B cell (primary cell): ENCODE results near the gene SEC23B. TPM values are rescaled to one million over a fixed set of nuclear protein-coding genes. Genes with fewer than 3 reads are reported as not detected.

Source experiments
- ATAC-seq: fragments of 200-7000 bp; cut with Tn5 transposase; one replicate; pipeline ENCODE4 v1.10.0; 2021; ENCODE audit warnings: low read depth, mild to moderate bottlenecking, moderate number of reproducible peaks, moderate library complexity
- CTCF ChIA-PET: fragments of 350-600 bp; sonication (Branson Sonifier 250); formaldehyde crosslinking; loops from one replicate; lab custom pipeline; 2021; ENCODE audit warnings: antibody characterized with exemption, inconsistent platforms; lab: Charles Lee
- POLR2A ChIA-PET: fragments of 350-600 bp; sonication (Branson Sonifier 250); formaldehyde crosslinking; loops from one replicate; lab custom pipeline; 2021; ENCODE audit warnings: antibody characterized with exemption; lab: Charles Lee
- DNase-seq: peaks from one replicate; pipeline ENCODE4 v3.0.0; 2013
- H2AFZ ChIP-seq: 2 replicates; pipeline ENCODE4 v1.6.1; 2012; ENCODE audit warnings: mild to moderate bottlenecking, low read depth, low read length; ENCODE audit not compliant: insufficient read depth, poor library complexity, severe bottlenecking
- H3K27ac ChIP-seq, 2 donors: 1 replicate in 1 of 2; 2 replicates in 1 of 2; pipeline ENCODE4 v1.5.1; 2012 to 2013; ENCODE audit warnings: low read length in 2 of 2, mild to moderate bottlenecking in 2 of 2, moderate library complexity in 1 of 2
- H3K27me3 ChIP-seq, 4 experiments: fragments of 200-600 bp in 1 of 4; sonication (generic) in 1 of 4; replicated peaks in 1 of 4; 1 replicate in 2 of 4; 2 replicates in 2 of 4; pipeline versions ENCODE4 v1.6.1 to v1.7.0; 2013 to 2016; ENCODE audit warnings: low read length in 3 of 4, mild to moderate bottlenecking in 2 of 4, mixed read lengths in 1 of 4, moderate library complexity in 1 of 4; ENCODE audit not compliant: insufficient read depth in 4 of 4, control insufficient read depth in 3 of 4; ENCODE audit errors: control extremely low read depth in 1 of 4
- H3K36me3 ChIP-seq, 2 experiments: replicated peaks in 1 of 2; 1 replicate in 1 of 2; 2 replicates in 1 of 2; pipeline versions ENCODE4 v1.6.1 to v1.7.1; 2013; ENCODE audit warnings: low read length in 1 of 2; ENCODE audit not compliant: insufficient read depth in 2 of 2, control insufficient read depth in 1 of 2; ENCODE audit errors: control extremely low read depth in 1 of 2, extremely low read depth in 1 of 2
- H3K4me1 ChIP-seq, 2 donors: fragments of 200-600 bp in 1 of 2; sonication (generic) in 1 of 2; 1 replicate in 1 of 2; 2 replicates in 1 of 2; pipeline versions ENCODE4 v1.5.1 to v1.6.1; 2013 to 2017; ENCODE audit warnings: low read length in 2 of 2; ENCODE audit not compliant: control insufficient read depth in 2 of 2, insufficient read depth in 2 of 2
- H3K4me2 ChIP-seq: replicated peaks from 2 replicates; pipeline ENCODE3; 2012; ENCODE audit warnings: mild to moderate bottlenecking, low read depth, low read length; ENCODE audit not compliant: poor library complexity, severe bottlenecking
- H3K4me3 ChIP-seq, 5 experiments: fragments of 200-600 bp in 1 of 5; sonication (generic) in 1 of 5; 1 replicate in 3 of 5; 2 replicates in 2 of 5; pipeline versions ENCODE4 v1.5.1 to v1.7.0; 2011 to 2016; ENCODE audit warnings: low read length in 4 of 5, mild to moderate bottlenecking in 4 of 5, low read depth in 2 of 5, control low read depth in 1 of 5, moderate library complexity in 1 of 5; ENCODE audit not compliant: insufficient read depth in 1 of 5; ENCODE audit errors: control extremely low read depth in 1 of 5, extremely low read depth in 1 of 5
- H3K79me2 ChIP-seq: fragments of 200-600 bp; sonication (generic); one replicate; pipeline ENCODE4 v1.6.0; 2016; ENCODE audit warnings: low read length; ENCODE audit not compliant: control insufficient read depth, insufficient read depth
- H3K9ac ChIP-seq: fragments of 200-600 bp; sonication (generic); 2 replicates; pipeline ENCODE4 v1.6.1; 2017; ENCODE audit warnings: mild to moderate bottlenecking, low read length, moderate library complexity
- H3K9me3 ChIP-seq, 3 donors: one replicate each; pipeline versions ENCODE4 v1.6.1 to v1.7.1; 2013; ENCODE audit warnings: low read length in 2 of 3; ENCODE audit not compliant: control insufficient read depth in 2 of 3, insufficient read depth in 1 of 3; ENCODE audit errors: control extremely low read depth in 1 of 3
- H4K20me1 ChIP-seq: 2 replicates; pipeline ENCODE4 v1.6.0; 2012; ENCODE audit warnings: mild to moderate bottlenecking, low read length; ENCODE audit not compliant: insufficient read depth, control insufficient read depth, poor library complexity, severe bottlenecking
- H3K27ac Mint-ChIP-seq: one replicate; pipeline ENCODE4 v1.8.0; 2021; ENCODE audit warnings: mixed read lengths
- H3K27me3 Mint-ChIP-seq: one replicate; pipeline ENCODE4 v1.8.0; 2021; ENCODE audit warnings: mixed read lengths
- H3K4me1 Mint-ChIP-seq: one replicate; pipeline ENCODE4 v1.8.0; 2021; ENCODE audit warnings: mixed read lengths
- H3K4me3 Mint-ChIP-seq: one replicate; pipeline ENCODE4 v1.8.0; 2021; ENCODE audit warnings: mixed read lengths
- H3K9me3 Mint-ChIP-seq: one replicate; pipeline ENCODE4 v1.8.0; 2022; ENCODE audit warnings: mixed read lengths; ENCODE audit not compliant: insufficient read depth
- CTCF ChIP-seq: fragments of 200-600 bp; IDR thresholded peaks from one replicate; pipeline ENCODE4 v1.8.0; 2022; ENCODE audit warnings: antibody characterized with exemption, mild to moderate bottlenecking
- EZH2 ChIP-seq: IDR thresholded peaks from 2 replicates; pipeline ENCODE4 v1.6.1; 2012; ENCODE audit warnings: borderline replicate concordance, low read depth, mild to moderate bottlenecking, moderate library complexity, low read length; ENCODE audit not compliant: insufficient read depth, poor library complexity, severe bottlenecking
- WGBS: methylation state at CpG from one replicate; pipeline ENCODE4 v1.1.5; 2013; ENCODE audit warnings: missing lambda C conversion rate; ENCODE audit not compliant: insufficient coverage; 5-methylcytosine and 5-hydroxymethylcytosine counted together
- intact Hi-C: fragments of 100-400 bp; cut with micrococcal nuclease; formaldehyde crosslinking; loops from one replicate; pipeline ENCODE4 v1.10.0; 2022
- polyA plus RNA-seq: library from polyadenylated mRNA; depleted of rRNA; stranded (reverse); fragments of >200 nt; gene quantifications from 2 replicates; pipeline ENCODE4 v1.2.3, GENCODE V29; 2012
- total RNA-seq, 2 donors: library from RNA; stranded (reverse); fragments of 120-200 nt in 1 of 2; gene quantifications; 1 replicate in 1 of 2; 2 replicates in 1 of 2; pipeline versions ENCODE4 v1.2.3 to v1.2.4, GENCODE V29; 2013 to 2022

The SEC23B gene
- total and polyA plus RNA-seq, 2 donors (not counting 1 experiment from before 2014, with no cell fraction given): 19.5 to 39.4 TPM

DNA sequence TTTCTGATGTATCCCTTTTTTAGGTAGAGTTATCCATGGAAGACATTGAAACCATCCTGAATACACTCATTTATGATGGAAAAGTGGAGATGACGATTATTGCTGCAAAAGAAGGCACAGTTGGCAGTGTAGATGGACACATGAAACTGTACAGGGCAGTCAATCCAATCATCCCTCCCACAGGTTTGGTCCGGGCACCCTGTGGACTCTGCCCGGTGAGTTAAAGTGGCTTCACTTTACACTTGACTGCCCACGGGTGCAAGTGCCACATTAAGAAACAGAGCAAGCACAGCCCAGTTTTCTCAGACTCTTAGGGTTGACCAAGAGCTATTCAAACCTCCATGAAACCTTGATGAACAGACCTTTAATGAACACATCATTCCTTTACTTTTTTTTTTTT is 26.1 kb upstream of the SEC23B start:
- Histone ChIP-seq H3K4me2 (no peak overlapping the region), H2AFZ (no peak overlapping the region), H3K4me3 (no peak overlapping the region), H3K27ac (no peak overlapping the region), H3K4me1 (no peaks in the 10 kb centered on the region), H3K9me3 (no peaks in the 10 kb centered on the region), H3K79me2 (no peaks in the 10 kb centered on the region), H4K20me1 (no peaks in the 10 kb centered on the region), H3K27me3 (no peaks in the 10 kb centered on the region), H3K9ac (no peak overlapping the region), H3K36me3 (peaks cover 7 to 22% of the 10 kb centered on the region in 2 experiments)
- POLR2A ChIA-PET: no interaction called here
- intact Hi-C loops: no loop called here
- CTCF ChIA-PET: no interaction called here
- ATAC-seq (no peak), DNase-seq (no peak)
- Mint-ChIP-seq H3K27me3 (no peaks in the 10 kb centered on the region), H3K27ac (no peak overlapping the region), H3K4me1 (no peaks in the 10 kb centered on the region), H3K4me3 (no peak overlapping the region), H3K9me3 (no peaks in the 10 kb centered on the region)
- TF ChIP-seq CTCF (no peak), EZH2 (no peak)
- WGBS: 100% methylated on average over 3 of the region's 4 CpGs

GRCh38 chr20:18488301-18488700 is 19.4 kb upstream of the SEC23B start:
- Histone ChIP-seq H3K36me3 (peaks cover 3 to 38% of the 10 kb centered on the region in 2 experiments), H4K20me1 (no peaks in the 10 kb centered on the region), H3K79me2 (no peaks in the 10 kb centered on the region), H3K9ac (no peak overlapping the region), H3K4me2 (no peak overlapping the region), H3K27ac (no peak overlapping the region), H3K9me3 (no peaks in the 10 kb centered on the region), H3K4me1 (no peaks in the 10 kb centered on the region), H3K27me3 (no peaks in the 10 kb centered on the region), H2AFZ (no peak overlapping the region), H3K4me3 (no peak overlapping the region)
- ATAC-seq (no peak), DNase-seq (no peak)
- CTCF ChIA-PET: interaction anchor here (0.7 kb wide), 1 partner anchor 26 kb away, joined by 4 read pairs; no protein-coding TSS in a partner anchor
- no peaks in the 10 kb centered on the region for H3K27me3 Mint-ChIP-seq
- H3K4me1 Mint-ChIP-seq: no peaks in the 10 kb centered on the region
- POLR2A ChIA-PET: no interaction called here
- no peaks in the 10 kb centered on the region for H3K9me3 Mint-ChIP-seq
- H3K4me3 Mint-ChIP-seq: no peak overlapping the region
- no peak overlapping the region for H3K27ac Mint-ChIP-seq
- TF ChIP-seq CTCF (no peak), EZH2 (no peak)
- WGBS: no CpG with 5 or more reads among the region's 3 CpGs
- intact Hi-C loops: no loop called here
